Esophagus muscularis mucosa (tissue), 3 donors: Measurements from ENCODE around the gene TVP23A.
"Not testable (repeated sequence)": the region's sequence is repeated elsewhere in the genome, so short reads cannot be mapped to it uniquely, and the experiment has no call there.

Experiments used
- CTCF ChIP-seq, 3 experiments: fragments of 200-600 bp in 2 of 3; fragments of 450-650 bp in 1 of 3; sonication (generic) in 2 of 3; IDR thresholded peaks; one replicate each; pipeline ENCODE4 v1.5.1; 2017 to 2019; ENCODE audit warnings: antibody characterized with exemption in 3 of 3, mild to moderate bottlenecking in 2 of 3, moderate library complexity in 1 of 3
- POLR2A ChIP-seq: fragments of 450-650 bp; IDR thresholded peaks from one replicate; pipeline ENCODE4 v1.6.1; 2017; ENCODE audit warnings: antibody characterized with exemption, moderate library complexity, mild to moderate bottlenecking, low read depth

GRCh38 chr16:10776923-10777322, 41.7 kb downstream of the TVP23A start:
- TF ChIP-seq CTCF (IDR thresholded peaks at IDR 0.05); POLR2A: not testable (repeated sequence)
